ENCODE results near the gene SLC30A3.

GRCh38 chr2:27309651-27310050 lies 46.8 kb upstream of the SLC30A3 start:
- TF ChIP-seq CTCF (IDR thresholded peaks at IDR 0.05 in 2 of 3, conservative IDR thresholded peaks at IDR 0.05 in 1 of 3; ENCODE audit: control insufficient read depth in 2 of 3, extremely low read depth in 1 of 3, insufficient read depth in 1 of 3, low read depth in 3 of 3, low read length in 3 of 3) (no peak), RAD51 (IDR thresholded peaks at IDR 0.05) (no peak), SPI1 (IDR thresholded peaks at IDR 0.05; ENCODE audit: borderline replicate concordance, insufficient read depth, low read depth, low read length) (no peak)

All from GM12878 (cell line).